HS-5 (cell line): ENCODE measurements around the gene IGF2BP3.
A peak's percentile ranks its signal among the peaks of the same experiment; 100 is the strongest.

Experiments used
- DNase-seq: peaks from one replicate; pipeline ENCODE4 v3.0.0-alpha.2; 2012; ENCODE audit warnings: low read depth

IGF2BP3 gene

GRCh38 chr7:23377134-23377533 lies 93.2 kb downstream of the IGF2BP3 start:
- DNase-seq, result peak; percentile 46

- no peak for DNase-seq
Observed at GRCh38 chr7:23373151-23374004, 96.9 kb downstream of the IGF2BP3 start.

GRCh38 chr7:23372611-23373010 lies 97.7 kb downstream of the IGF2BP3 start:
- DNase-seq, result no peak

- no peak for DNase-seq
Observed at GRCh38 chr7:23371654-23372053, 98.6 kb downstream of the IGF2BP3 start.

GRCh38 chr7:23369695-23370404 lies 100.4 kb downstream of the IGF2BP3 start:
- no peak for DNase-seq

GRCh38 chr7:23369100-23369499 lies 101.2 kb downstream of the IGF2BP3 start:
- DNase-seq, result no peak

GRCh38 chr7:23358152-23358674 lies 112.1 kb downstream of the IGF2BP3 start:
- DNase-seq, result no peak

GRCh38 chr7:23357190-23358093 lies 112.8 kb downstream of the IGF2BP3 start:
- DNase-seq, result no peak

GRCh38 chr7:23356726-23357125 lies 113.6 kb downstream of the IGF2BP3 start:
- no peak for DNase-seq

- DNase-seq, result no peak
Observed at GRCh38 chr7:23356168-23356567, 114.1 kb downstream of the IGF2BP3 start.

- DNase-seq, result no peak
Observed at GRCh38 chr7:23353172-23353571, 117.1 kb downstream of the IGF2BP3 start.

GRCh38 chr7:23350466-23350865 lies 119.8 kb downstream of the IGF2BP3 start:
- DNase-seq, result no peak

GRCh38 chr7:23349484-23350157 lies 120.7 kb downstream of the IGF2BP3 start:
- peak; percentile 96 for DNase-seq

GRCh38 chr7:23347682-23348180 lies 122.6 kb downstream of the IGF2BP3 start:
- peak; percentile 79 for DNase-seq

GRCh38 chr7:23347033-23347681 lies 123.1 kb downstream of the IGF2BP3 start:
- no peak for DNase-seq

- no peak for DNase-seq
Observed at GRCh38 chr7:23346316-23346715, 124.0 kb downstream of the IGF2BP3 start.

- DNase-seq, result no peak
Observed at GRCh38 chr7:23345601-23346000, 124.7 kb downstream of the IGF2BP3 start.

- DNase-seq, result no peak
Observed at GRCh38 chr7:23343806-23344475, 126.3 kb downstream of the IGF2BP3 start.

GRCh38 chr7:23343102-23343501 lies 127.2 kb downstream of the IGF2BP3 start:
- DNase-seq, result no peak
